HT-29 (cell line): Measurements from ENCODE around the gene HOXA4. TPM values are rescaled to one million over a fixed set of nuclear protein-coding genes. Genes with fewer than 3 reads are reported as not detected.

Experiments
- DNase-seq: peaks from one replicate; pipeline ENCODE4 v3.0.0-alpha.2; 2015; ENCODE audit warnings: low spot score
- total RNA-seq: library from RNA; depleted of rRNA; stranded (reverse); fragments of >200 nt; shearing (Covaris generic); gene quantifications from 2 replicates; pipeline ENCODE4 v1.2.3, GENCODE V29; 2014; rRNA removed

Gene HOXA4
- total RNA-seq = 2.2 and 3.7 TPM in 2 replicates

GRCh38 chr7:27130540-27131389 lies at the start of gene HOXA4:
TSS of gene HOXA4 (minus strand) at chr7:27130757. CDS start at chr7:27130733, 24 bp downstream.
- DNase-seq = peak; percentile 83

GRCh38 chr7:27179503-27180430 lies 49.2 kb upstream of the HOXA4 start:
- peak; percentile 71 for DNase-seq

- peak; percentile 61 for DNase-seq
Measured at GRCh38 chr7:27179030-27179429, 48.5 kb upstream of the HOXA4 start.

- DNase-seq = no peak
Measured at GRCh38 chr7:27178366-27178765, 47.8 kb upstream of the HOXA4 start.

GRCh38 chr7:27177795-27178320 lies 47.3 kb upstream of the HOXA4 start:
- peak; percentile 80 for DNase-seq

GRCh38 chr7:27176962-27177794 lies 46.6 kb upstream of the HOXA4 start:
- DNase-seq = peak; percentile 83

- no peak for DNase-seq
Measured at GRCh38 chr7:27176524-27176845, 45.9 kb upstream of the HOXA4 start.

GRCh38 chr7:27175626-27176523 lies 45.3 kb upstream of the HOXA4 start:
- DNase-seq = no peak

GRCh38 chr7:27174874-27175625 lies 44.5 kb upstream of the HOXA4 start:
- DNase-seq = peak; percentile 95

- peak; percentile 90 for DNase-seq
Measured at GRCh38 chr7:27173956-27174873, 43.7 kb upstream of the HOXA4 start, which contains the start of gene HOXA10. TSS of gene HOXA10 (minus strand) at chr7:27174320. CDS start at chr7:27174306, 14 bp downstream.

- no peak for DNase-seq
Measured at GRCh38 chr7:27173511-27173955, 43.0 kb upstream of the HOXA4 start.

- no peak for DNase-seq
Measured at GRCh38 chr7:27172823-27173510, 42.4 kb upstream of the HOXA4 start.

GRCh38 chr7:27172315-27172774 lies 41.8 kb upstream of the HOXA4 start:
- no peak for DNase-seq

GRCh38 chr7:27171637-27172314 lies 41.2 kb upstream of the HOXA4 start:
- DNase-seq = no peak

GRCh38 chr7:27171325-27171636 lies 40.7 kb upstream of the HOXA4 start:
- no peak for DNase-seq

GRCh38 chr7:27170426-27171324 lies 40.1 kb upstream of the HOXA4 start:
- DNase-seq = peak; percentile 76
